Kidney tubule cell (primary cell): ENCODE data around the gene SH3RF3.
"Not testable (repeated sequence)": the region's sequence is repeated elsewhere in the genome, so short reads cannot be mapped to it uniquely, and the experiment has no call there.

ENCODE experiments used
- DNase-seq: peaks from one replicate; pipeline ENCODE4 v3.0.0-alpha.2; 2018; ENCODE audit warnings: low spot score

The SH3RF3 gene

GRCh38 chr2:109128616-109129355, at the start of gene SH3RF3:
TSS of gene SH3RF3 (plus strand) at chr2:109129205.
- peak; percentile 57 for DNase-seq

DNA sequence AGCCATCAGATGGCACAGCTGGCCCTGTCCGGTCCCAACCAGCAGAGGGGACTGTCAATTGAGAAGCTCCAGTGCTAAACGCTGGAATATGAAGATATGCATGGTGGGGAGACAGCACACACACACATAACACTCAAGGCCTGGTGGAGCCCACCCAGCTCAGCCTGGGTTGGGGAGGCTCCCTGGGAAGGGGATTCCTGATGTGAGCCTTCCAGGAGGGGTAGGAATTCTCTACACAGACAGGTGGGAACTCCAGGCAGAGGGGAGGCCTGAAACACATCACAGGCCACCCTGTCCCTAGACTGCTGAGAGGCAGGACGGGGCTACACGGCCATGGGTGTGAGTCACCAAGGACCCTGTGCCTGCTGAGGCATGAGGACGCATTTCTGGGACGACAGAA, 49.4 kb upstream of the SH3RF3 start:
- DNase-seq = no peak

DNA sequence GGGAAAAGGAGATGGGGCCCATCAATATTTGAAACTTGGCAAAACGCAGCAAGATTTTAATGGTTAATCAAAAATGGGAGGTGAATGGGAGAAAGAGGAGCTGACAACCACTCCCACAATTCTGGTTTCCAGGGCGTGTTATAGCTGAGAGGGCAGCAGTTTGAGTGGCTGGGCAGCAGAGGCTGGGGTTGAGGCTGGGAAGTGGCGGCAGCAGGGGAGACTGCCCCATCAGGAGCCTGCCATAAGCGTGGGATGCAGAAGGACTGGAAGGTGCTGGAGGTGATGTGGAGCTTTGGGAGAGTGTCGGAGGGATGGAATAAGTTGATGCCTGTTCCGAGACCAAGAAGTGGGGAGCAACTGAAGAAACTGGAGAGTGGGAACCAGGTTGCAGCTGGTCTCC, 48.9 kb upstream of the SH3RF3 start:
- DNase-seq = no peak

GRCh38 chr2:109080757-109081156, 48.2 kb upstream of the SH3RF3 start:
- DNase-seq = no peak

DNA sequence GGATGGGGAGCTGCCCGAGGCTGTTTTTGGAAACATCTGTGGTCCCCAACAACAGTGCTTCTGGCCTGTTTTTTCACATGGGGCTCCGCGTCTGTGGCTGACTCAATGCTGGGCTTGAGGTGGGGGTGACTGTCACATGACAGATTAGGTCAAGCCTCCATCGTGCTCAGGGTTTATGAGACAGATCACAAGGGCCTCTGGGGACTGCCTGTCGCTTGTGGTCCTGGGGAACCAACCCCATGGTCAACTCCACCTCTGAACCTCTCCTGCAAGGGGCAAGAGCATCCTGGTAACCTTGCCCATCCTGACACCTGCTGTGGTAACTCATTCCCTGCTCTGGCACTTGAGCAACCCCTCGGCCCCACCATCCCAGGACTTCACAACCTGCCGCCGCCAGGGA, 47.6 kb upstream of the SH3RF3 start:
- DNase-seq = no peak

- DNase-seq = no peak
Measured at GRCh38 chr2:109083771-109084170, 45.2 kb upstream of the SH3RF3 start.

DNA sequence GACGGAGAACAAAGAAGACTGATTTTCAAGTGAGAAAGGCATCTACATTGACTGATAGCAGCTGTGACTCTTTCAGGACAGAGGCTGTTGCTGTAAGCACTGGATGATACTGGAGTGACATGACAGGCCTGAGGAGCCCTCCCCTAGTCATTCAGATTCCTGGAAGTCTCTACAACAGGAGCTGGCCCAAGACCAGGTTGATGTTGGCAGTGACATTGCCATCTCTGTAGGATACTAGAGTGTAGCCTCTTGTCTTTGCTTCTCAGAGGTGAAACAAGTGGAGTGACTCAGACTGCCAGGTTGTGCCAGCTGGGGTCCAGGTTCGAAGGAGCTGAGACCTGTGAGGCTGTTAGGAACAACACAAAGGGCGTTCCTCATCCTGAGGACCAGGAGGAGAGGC, 44.7 kb upstream of the SH3RF3 start:
- DNase-seq = no peak

DNA sequence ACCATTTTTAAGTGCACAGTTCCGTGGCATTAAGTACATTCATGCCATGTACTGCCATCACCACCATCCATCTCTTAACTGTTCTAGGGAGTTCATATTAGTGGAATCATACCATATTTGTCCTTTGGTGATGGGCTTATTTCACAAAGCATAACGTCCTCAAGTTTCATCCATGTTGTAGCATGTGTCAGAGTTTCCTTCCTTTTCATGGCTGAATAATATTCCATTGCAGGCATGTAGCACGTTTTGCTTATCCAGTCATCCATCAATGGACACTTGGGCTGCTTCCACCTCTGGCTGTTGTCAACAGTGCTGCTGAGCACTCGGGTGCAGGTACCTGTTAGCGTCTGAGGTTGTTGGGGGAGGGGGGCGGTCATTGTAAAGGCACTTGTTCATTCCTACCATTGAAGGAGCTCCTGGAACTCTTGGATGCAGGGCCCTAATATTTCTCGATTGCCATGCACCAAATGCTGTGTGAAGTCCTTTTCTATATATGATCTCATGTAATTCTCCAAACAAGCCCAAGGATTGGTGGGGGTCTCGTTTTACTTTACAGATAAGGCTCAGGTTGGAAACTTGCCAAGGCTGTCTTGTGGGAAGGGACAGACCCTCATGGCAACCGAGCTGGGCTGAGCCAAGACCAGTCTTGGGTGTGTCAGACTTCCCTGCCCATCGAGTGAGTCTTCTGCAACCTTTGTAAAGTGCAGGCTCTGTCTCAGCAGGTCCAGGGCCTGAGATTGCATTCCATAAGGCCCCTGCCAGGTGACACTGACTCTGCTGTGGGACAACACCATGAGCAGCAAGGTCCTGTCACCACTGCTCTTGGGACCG, 42.9 kb upstream of the SH3RF3 start:
- no peak for DNase-seq

- DNase-seq = no peak
Measured at GRCh38 chr2:109086743-109087020, 42.3 kb upstream of the SH3RF3 start.

GRCh38 chr2:109087055-109087663, 41.8 kb upstream of the SH3RF3 start:
- no peak for DNase-seq

- no peak for DNase-seq
Measured at GRCh38 chr2:109089602-109090300, 39.3 kb upstream of the SH3RF3 start.

DNA sequence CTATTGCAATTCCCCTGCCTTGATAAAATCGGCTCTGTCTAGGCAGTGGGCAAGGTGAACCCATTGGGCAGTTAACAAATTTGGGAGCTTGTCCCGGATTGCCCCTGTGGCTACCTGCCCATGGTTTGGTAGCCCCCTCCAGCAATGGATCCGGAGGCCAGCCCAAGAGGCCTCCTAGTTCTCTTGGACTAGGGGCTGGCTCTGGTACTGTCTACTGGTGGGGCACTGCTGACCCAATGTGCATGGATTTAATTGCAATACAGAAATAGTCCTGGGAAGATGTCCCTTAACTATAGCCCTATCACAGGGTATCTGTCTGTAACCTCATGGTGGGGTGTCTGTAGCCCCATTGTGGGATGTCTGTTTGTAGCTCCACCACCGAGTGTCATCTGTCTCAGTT, 37.5 kb upstream of the SH3RF3 start:
- DNase-seq = no peak

DNA sequence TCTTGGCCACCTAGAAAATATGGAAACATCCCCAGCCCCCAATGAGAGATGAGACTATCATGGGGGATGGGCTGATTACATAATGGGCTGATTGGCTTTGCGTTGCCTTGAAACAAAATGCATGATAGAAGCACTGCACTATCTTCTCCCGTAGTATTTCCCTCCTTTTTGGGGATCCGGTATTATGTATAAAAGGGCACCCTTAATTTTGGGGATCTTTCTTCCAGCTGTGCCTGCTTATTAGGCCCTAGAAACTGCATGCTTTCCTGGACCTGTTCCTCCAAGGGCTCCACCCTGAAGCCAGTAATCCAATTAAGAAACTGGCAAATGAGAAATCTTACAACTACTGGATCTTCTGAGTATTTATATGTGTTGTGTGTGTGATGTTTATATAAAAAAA, 34.9 kb upstream of the SH3RF3 start:
- DNase-seq = no peak

- DNase-seq = peak; percentile 28
Measured at GRCh38 chr2:109098251-109098920, 30.6 kb upstream of the SH3RF3 start.

DNA sequence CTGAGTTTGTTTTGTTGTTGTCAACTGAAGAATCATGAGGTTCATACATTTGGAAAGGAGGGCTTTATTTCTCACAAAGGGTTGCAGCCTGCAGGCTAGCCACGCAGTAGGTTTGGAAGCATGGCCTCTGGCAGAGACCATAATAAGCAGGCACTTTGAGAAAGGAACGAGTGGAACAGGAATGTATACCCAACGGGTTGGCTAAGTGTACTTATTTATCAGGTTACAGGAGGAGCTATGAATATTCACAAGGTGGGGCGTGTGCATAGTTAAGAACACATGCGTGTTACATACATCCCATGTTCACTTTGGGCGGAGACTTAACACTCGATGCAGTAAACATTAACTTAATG, 30.1 kb upstream of the SH3RF3 start:
- no peak for DNase-seq

- DNase-seq = no peak
Measured at GRCh38 chr2:109102588-109103233, 26.3 kb upstream of the SH3RF3 start.

GRCh38 chr2:109105113-109105512, 23.9 kb upstream of the SH3RF3 start:
- DNase-seq = no peak

- no peak for DNase-seq
Measured at GRCh38 chr2:109108740-109109139, 20.3 kb upstream of the SH3RF3 start.

DNA sequence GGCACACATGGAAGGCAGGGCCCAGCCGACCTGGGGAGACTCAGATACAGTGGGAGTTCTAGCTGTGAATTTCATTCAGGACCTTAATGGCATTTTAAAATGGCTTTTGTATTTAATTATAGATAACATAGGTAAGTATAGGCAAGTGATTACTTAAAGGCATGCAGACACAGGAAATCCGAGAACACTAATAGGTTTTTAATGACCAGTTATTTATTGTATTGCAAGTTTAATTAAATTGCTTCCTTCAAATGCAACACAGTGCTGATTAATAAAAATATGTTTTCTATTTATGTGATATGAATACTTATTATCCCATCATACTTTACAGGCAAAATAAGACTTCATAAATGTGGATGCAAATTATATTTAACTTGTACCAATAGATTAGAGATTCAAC, 19.7 kb upstream of the SH3RF3 start:
- no peak for DNase-seq

GRCh38 chr2:109110170-109110569, 18.8 kb upstream of the SH3RF3 start:
- DNase-seq = no peak

- not testable (repeated sequence) for DNase-seq
Measured at GRCh38 chr2:109117181-109117580, 11.8 kb upstream of the SH3RF3 start.

DNA sequence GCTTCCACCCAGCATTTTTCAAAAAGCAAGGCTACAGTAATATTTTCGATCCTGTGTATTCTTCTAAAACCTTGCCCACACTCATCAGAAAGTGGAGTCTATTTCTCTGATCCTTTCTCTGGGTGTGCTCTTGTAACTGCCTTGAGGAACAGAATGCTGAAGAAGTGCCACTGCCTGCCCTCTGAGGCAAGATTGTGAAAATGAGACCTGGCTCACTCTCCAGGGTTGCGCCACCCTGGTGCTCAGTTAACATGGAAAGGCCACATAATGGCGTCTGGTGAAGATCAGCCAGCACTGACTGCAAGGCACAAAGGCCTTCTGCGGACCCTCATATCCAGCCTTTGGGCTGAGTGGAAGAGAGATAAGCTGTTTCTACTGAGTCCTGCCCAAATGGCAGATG, 11.2 kb upstream of the SH3RF3 start:
- no peak for DNase-seq
